Activated CD8-positive, alpha-beta memory T cell treated with anti-CD3 and anti-CD28 coated beads, Interleukin-2, amount 50 U/mL, for 4 hours (primary cell): ENCODE measurements around the gene EFNA3.
A peak's percentile ranks its signal among the peaks of the same experiment; 100 is the strongest.
"Not testable (repeated sequence)": the region's sequence is repeated elsewhere in the genome, so short reads cannot be mapped to it uniquely, and the experiment has no call there.

Source experiments
- DNase-seq: peaks from one replicate; pipeline ENCODE4 v3.0.0-alpha.2; 2020

The EFNA3 gene

GRCh38 chr1:155118090-155118489 lies 39.5 kb downstream of the EFNA3 start:
- not testable (repeated sequence) for DNase-seq

- DNase-seq = no peak
These were observed 41.6 kb downstream of the EFNA3 start for GRCh38 chr1:155120253-155120652.

GRCh38 chr1:155121249-155121648 lies 42.6 kb downstream of the EFNA3 start:
- DNase-seq = no peak

- no peak for DNase-seq
These were observed 43.7 kb downstream of the EFNA3 start for GRCh38 chr1:155122308-155122707.

- no peak for DNase-seq
These were observed 45.2 kb downstream of the EFNA3 start for GRCh38 chr1:155123801-155124200.

GRCh38 chr1:155124503-155125463 lies 46.1 kb downstream of the EFNA3 start:
- no peak for DNase-seq

- no peak for DNase-seq
These were observed 46.9 kb downstream of the EFNA3 start for GRCh38 chr1:155125511-155125945.

GRCh38 chr1:155125946-155126555 lies 47.4 kb downstream of the EFNA3 start:
- no peak for DNase-seq

- peak; percentile 35 for DNase-seq
These were observed 48.0 kb downstream of the EFNA3 start for GRCh38 chr1:155126556-155127104.

- peak; percentile 47 for DNase-seq
These were observed 48.7 kb downstream of the EFNA3 start, which contains the start of gene EFNA1 for GRCh38 chr1:155127105-155127966. EFNA1 (plus strand) TSS chr1:155127876; CDS start chr1:155127978, 102 bp downstream.

- no peak for DNase-seq
These were observed 49.5 kb downstream of the EFNA3 start for GRCh38 chr1:155127967-155128754.

- no peak for DNase-seq
These were observed 50.3 kb downstream of the EFNA3 start for GRCh38 chr1:155128755-155129473.

GRCh38 chr1:155130272-155131006 lies 51.8 kb downstream of the EFNA3 start:
- no peak for DNase-seq

- no peak for DNase-seq
These were observed 52.6 kb downstream of the EFNA3 start for GRCh38 chr1:155131285-155131684.

- no peak for DNase-seq
These were observed 53.2 kb downstream of the EFNA3 start for GRCh38 chr1:155131856-155132255.

- DNase-seq = no peak
These were observed 55.2 kb downstream of the EFNA3 start for GRCh38 chr1:155133799-155134281.

GRCh38 chr1:155134322-155134721 lies 55.7 kb downstream of the EFNA3 start:
- DNase-seq = no peak

GRCh38 chr1:155134880-155135414 lies 56.3 kb downstream of the EFNA3 start:
- peak; percentile 53 for DNase-seq

- DNase-seq = peak; percentile 91
These were observed 56.9 kb downstream of the EFNA3 start, which contains the start of gene SLC50A1 for GRCh38 chr1:155135415-155136028. SLC50A1 (plus strand) TSS chr1:155135852; CDS start chr1:155135912, 60 bp downstream.
